ENCODE measurements around the gene LSM14B. TPM values are rescaled to one million over a fixed set of nuclear protein-coding genes. Genes with fewer than 3 reads are reported as not detected.
"Not testable (repeated sequence)": the region's sequence is repeated elsewhere in the genome, so short reads cannot be mapped to it uniquely, and the experiment has no call there.

LSM14B gene
- total RNA-seq, 1 donor = 31.0 TPM

GRCh38 chr20:62147125-62147524 is 24.9 kb downstream of the LSM14B start:
- TF ChIP-seq CTCF (IDR thresholded peaks at IDR 0.05; ENCODE audit: insufficient read depth, low read length) = no peak
- DNase-seq (ENCODE audit: low read depth) = no peak
- no peak overlapping the region for H3K4me3 ChIP-seq (ENCODE audit: low read depth, low read length)

GRCh38 chr20:62147528-62147927 is 25.3 kb downstream of the LSM14B start:
- H3K4me3 ChIP-seq (ENCODE audit: low read depth, low read length) = no peak overlapping the region
- no peak for TF ChIP-seq CTCF (IDR thresholded peaks at IDR 0.05; ENCODE audit: insufficient read depth, low read length)
- no peak for DNase-seq (ENCODE audit: low read depth)

GRCh38 chr20:62148383-62148782 is 26.1 kb downstream of the LSM14B start:
- not testable (repeated sequence) for H3K4me3 ChIP-seq (ENCODE audit: low read depth, low read length); DNase-seq (ENCODE audit: low read depth)

GRCh38 chr20:62148908-62149314 is 26.6 kb downstream of the LSM14B start:
- no peak for TF ChIP-seq CTCF (IDR thresholded peaks at IDR 0.05; ENCODE audit: insufficient read depth, low read length)
- no peak for DNase-seq (ENCODE audit: low read depth)
- no peak overlapping the region for H3K4me3 ChIP-seq (ENCODE audit: low read depth, low read length)

GRCh38 chr20:62149532-62150309 is 27.4 kb downstream of the LSM14B start:
- no peak for TF ChIP-seq CTCF (IDR thresholded peaks at IDR 0.05; ENCODE audit: insufficient read depth, low read length)
- no peak for DNase-seq (ENCODE audit: low read depth)
- H3K4me3 ChIP-seq (ENCODE audit: low read depth, low read length) = no peak overlapping the region

- no peak for DNase-seq (ENCODE audit: low read depth)
- no peak for TF ChIP-seq CTCF (IDR thresholded peaks at IDR 0.05; ENCODE audit: insufficient read depth, low read length)
- H3K4me3 ChIP-seq (ENCODE audit: low read depth, low read length) = no peak overlapping the region
These were observed 28.0 kb downstream of the LSM14B start for GRCh38 chr20:62150310-62150575.

- no peak for TF ChIP-seq CTCF (IDR thresholded peaks at IDR 0.05; ENCODE audit: insufficient read depth, low read length)
- DNase-seq (ENCODE audit: low read depth) = no peak
- H3K4me3 ChIP-seq (ENCODE audit: low read depth, low read length) = no peak overlapping the region
These were observed 28.9 kb downstream of the LSM14B start for GRCh38 chr20:62151225-62151624.

All from fibroblast of the aortic adventitia (primary cell).